ENCODE measurements around the gene TARS3.

GRCh38 chr15:101614761-101615160 is 109.5 kb downstream of the TARS3 start:
- TF ChIP-seq POLR2AphosphoS5 (IDR thresholded peaks at IDR 0.05; ENCODE audit: low read depth, low read length): no peak
- TF ChIP-seq SIN3A (IDR thresholded peaks at IDR 0.05; ENCODE audit: borderline replicate concordance, insufficient read depth, low read length): no peak

Data from PFSK-1 (cell line).